Measurements from ENCODE around the gene SRC.

SRC gene

GRCh38 chr20:37351689-37352607 is 6.0 kb downstream of the SRC start:
- DNase-seq, result no peak

GRCh38 chr20:37352608-37352980 is 6.7 kb downstream of the SRC start:
- DNase-seq, result no peak

GRCh38 chr20:37353285-37353849 is 7.4 kb downstream of the SRC start:
- DNase-seq, result no peak

- DNase-seq, result no peak
Observed at GRCh38 chr20:37354210-37355195, 8.6 kb downstream of the SRC start.

DNA sequence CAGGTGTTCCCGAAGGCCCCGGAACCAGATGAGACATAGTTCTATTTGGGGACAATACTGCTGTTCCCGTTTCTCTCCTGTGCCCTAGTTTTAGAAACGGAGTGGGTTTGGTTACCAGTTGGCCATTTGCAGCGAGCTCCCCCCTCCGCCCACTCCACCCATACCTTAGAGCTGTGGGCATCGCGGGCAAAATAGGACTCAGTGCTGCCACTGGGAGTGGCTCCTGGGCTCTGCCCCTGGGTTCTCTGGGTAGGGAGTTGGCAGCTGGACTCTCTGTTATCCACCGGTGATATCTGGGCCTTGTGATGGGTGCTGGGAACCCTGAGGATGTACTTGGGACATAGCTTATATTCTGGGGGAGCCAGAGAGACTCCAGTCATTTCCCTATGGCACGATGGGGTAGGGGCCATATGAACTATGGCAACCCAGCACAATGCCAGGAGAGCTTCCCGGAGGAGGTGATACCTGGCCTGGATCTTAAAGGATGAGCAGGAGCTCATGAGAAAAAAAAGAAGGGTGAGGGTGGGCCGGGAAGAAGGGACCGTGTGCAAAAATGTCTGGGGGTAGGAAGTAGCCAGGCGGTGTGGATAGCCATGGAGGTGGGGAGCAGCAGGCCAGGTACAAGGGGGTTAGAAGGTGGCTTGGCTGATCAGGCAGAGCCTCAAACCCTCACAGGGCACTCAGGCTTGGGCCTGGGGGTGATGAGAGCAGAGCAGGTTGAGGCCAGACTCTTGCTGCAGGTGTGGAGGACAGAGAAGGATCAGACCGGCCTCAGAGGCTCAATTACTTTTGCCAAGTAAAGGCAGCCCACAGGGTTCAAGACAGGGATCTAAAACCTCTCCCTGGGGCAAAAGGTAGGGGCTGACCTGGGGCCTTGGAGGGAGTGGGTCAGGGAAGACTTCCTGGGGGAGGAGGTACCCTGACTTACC is 9.6 kb downstream of the SRC start:
- DNase-seq, result no peak

- peak; percentile 45 for DNase-seq
Observed at GRCh38 chr20:37356387-37356786, 10.4 kb downstream of the SRC start.

DNA sequence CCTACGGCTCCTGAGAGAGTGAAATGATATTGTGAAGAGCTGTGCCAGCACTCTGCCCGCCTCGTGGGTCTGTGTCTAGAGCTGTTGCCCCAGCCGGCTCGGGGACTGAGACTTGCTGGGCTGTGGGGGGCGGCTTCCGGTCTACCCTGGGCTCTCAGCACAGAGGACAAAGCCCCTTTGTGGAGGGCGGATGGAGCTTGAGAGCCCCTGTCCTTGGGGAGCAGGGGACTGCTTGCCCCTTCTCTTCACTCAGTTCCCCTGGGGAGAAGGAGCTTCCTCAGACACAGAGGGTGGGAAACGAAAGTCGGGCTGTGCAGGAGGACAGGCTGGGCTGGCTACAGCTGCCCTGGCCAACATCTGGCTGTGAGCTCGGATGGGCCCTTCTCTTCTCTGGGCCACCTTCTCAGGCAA is 11.0 kb downstream of the SRC start:
- no peak for DNase-seq

- DNase-seq, result no peak
Observed at GRCh38 chr20:37357481-37358365, 11.8 kb downstream of the SRC start.

- no peak for DNase-seq
Observed at GRCh38 chr20:37358366-37359150, 12.6 kb downstream of the SRC start.

GRCh38 chr20:37359331-37359730 is 13.4 kb downstream of the SRC start:
- no peak for DNase-seq

DNA sequence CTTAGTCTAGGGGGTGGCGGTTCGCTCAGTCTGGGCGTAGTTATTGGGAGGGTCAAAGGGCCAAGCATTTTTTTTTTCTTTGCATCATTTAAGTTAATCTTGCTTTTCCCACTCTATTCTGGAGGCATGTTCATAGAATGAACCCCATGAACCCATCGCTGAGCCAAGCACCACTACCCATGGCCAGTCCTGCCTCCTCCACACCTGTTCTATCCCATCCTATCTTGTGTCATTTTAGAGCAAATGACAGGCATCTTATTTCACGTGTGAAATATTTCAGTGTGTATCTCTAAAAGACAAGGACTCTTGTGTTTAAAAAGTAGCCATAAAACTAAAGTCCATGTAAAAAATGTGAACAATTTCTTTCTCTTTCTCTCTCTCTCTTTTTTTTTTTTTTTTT is 13.9 kb downstream of the SRC start:
- no peak for DNase-seq

DNA sequence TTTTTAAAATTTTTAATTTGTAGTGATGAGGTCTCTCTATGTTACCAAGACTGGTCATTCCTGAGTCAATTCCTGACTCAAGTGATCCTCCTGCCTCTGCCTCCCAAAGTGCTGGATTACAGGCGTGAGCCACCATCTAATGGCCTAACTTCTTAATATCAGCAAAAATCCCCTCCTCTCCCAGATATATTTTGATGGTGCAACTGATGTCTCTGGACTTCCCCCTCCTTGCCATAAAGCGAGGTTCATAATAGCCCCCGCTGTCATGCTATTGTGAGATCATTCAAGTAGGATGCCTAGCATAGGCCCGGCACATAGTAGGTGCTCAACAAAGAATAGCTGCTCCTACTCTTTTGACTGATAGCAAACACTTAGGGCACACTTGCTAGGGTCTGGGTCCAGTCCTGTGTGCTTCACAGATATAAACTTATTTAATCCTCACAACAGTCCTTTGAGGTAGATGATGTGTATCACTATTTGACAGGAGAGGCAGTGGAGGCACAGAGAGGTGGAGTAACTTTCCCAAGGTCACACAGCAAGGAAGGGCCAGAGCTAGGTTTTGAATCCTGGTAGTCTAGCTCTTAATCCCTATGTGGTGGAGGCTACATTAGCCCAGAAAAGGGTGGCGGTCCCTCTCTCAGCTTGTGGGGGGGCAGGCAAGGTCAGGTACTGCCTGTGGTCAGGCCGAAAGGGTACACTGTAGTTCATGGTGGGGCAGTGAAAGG is 14.6 kb downstream of the SRC start:
- no peak for DNase-seq

DNA sequence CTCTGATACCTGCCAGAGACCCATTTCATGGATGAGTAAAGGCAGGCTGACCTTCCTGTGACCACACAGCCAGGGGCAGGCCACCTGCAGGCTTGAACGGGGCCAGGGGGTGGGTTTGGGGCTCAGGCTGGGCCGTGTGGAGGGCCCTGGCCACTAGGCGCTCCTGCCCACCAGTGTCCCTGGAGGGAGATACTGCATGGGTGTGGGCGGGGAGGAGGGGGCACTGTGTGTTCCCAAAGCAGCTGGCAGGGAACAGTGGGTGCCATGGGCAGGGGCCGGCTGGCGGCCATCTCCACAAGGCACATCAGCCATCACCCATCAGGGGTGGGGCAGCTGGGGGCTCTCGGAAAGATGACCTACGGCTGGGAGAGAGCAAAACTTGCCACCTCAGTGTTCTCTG is 15.4 kb downstream of the SRC start:
- no peak for DNase-seq

DNA sequence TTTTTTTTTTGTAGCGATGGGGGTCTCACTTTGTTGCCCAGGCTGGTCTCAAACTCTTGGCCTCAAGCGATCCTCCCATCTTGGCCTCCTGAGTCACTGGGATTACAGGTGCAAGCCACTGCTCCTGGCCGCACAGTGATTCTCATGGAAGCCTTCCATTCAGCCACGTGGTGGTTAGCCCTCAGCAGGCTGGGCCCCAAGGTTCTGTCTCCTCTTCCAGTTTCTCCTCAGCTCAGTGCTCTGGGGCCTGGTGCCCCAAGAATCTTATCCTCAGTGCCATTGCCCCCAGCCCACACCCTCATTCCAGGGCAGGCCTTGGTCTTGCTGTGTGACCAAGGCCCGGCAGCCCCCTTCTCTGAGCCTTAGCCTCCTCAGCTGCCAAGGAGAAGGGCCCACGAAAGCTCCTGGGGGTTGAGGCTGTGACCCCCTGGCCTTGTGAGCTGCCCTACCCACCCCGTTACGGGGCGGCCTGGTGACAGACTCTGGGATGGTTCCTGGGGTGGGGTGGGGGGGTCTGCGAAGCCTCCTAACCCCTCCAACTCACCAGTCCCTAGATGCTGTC is 16.4 kb downstream of the SRC start:
- no peak for DNase-seq

DNA sequence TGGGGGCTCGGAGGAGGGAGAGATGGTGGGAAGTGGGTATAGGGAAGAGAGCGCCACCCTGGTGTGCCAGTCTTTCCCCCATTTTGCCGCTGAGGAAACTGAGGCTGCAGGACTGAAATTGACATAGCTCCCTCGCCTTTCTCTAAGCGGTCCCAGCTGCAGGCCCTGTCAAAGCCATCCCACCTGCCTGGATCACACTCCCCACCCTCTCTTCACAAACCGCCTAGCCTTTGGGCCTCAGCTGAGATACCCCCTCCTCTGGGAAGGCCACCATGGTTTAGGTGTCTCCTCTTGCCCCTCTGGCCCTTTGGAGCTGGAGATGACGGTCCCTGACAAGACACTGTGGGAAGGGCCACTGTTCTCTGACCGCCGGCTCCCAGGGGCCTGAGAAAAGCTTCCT is 16.9 kb downstream of the SRC start:
- DNase-seq, result no peak

DNA sequence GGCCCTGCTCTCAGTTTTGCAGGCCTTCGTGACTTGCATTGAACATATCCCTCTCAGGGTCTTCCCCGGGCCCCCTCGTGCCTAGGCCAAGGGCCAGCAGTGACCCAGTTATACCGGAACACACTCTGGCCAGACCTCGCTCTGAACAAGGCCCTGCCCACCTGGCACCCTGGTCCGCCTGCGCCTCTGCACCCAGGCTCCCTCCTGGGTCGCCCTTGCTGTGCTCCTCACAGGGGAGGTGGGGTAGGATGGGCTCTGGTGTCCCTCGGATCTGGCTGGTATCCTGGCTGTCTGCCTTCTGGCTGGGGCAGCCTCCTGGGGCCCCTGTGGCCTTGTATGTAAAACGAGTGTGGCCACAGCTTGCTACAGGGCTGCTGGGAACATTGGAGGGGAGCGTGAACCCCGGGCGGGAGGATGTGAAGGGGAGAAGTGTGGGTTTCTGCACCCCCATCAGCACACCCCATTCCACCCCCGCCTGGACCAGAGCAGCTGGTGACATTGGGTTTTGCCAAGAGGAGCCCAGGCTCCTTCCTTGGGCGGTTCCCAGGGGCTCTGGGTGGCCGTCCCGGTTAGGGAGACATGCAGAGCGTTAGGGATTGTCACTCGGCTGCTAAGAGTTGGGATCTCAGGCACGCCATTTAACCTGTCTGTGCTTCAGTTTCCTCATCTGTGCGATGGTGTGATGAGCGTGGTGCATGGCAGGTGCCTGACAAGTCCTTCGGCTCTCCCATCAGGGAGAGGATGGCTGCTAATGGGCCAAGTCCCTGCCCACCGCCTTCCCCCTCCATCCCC is 17.5 kb downstream of the SRC start:
- DNase-seq, result no peak

- DNase-seq, result no peak
Observed at GRCh38 chr20:37364013-37364926, 18.3 kb downstream of the SRC start.

Data from fibroblast of skin of scalp (primary cell).